ENCODE results near the gene RNASE4.

- TF ChIP-seq CTCF (IDR thresholded peaks at IDR 0.05 in 2 of 3, conservative IDR thresholded peaks at IDR 0.05 in 1 of 3; ENCODE audit: borderline replicate concordance in 1 of 3, insufficient read depth in 1 of 3, low read depth in 2 of 3, low read length in 2 of 3): no peak
- TF ChIP-seq POLR2A (IDR thresholded peaks at IDR 0.05; ENCODE audit: borderline replicate concordance, extremely low read depth, insufficient read depth, insufficient read length): no peak
- TF ChIP-seq ZBTB33 (IDR thresholded peaks at IDR 0.05; ENCODE audit: extremely low read depth, insufficient replicate concordance, low read length): no peak
- TF ChIP-seq CEBPB (IDR thresholded peaks at IDR 0.05; ENCODE audit: low read depth): no peak
- TF ChIP-seq ZNF274 (IDR thresholded peaks at IDR 0.05; ENCODE audit: low read depth, low read length): no peak
- TF ChIP-seq YY1 (IDR thresholded peaks at IDR 0.05; ENCODE audit: extremely low read depth, insufficient replicate concordance, low read depth, low read length): no peak
- TF ChIP-seq POLR2AphosphoS5 (IDR thresholded peaks at IDR 0.05; ENCODE audit: low read depth, low read length): no peak
- no peak for TF ChIP-seq JUND (IDR thresholded peaks at IDR 0.05)
These were observed 3.5 kb upstream of the RNASE4 start for GRCh38 chr14:20680843-20681347.
